IMR-90 (cell line): ENCODE measurements around the gene TNFRSF14.

Experiments used
- CEBPB ChIP-seq: IDR thresholded peaks from 2 replicates; pipeline ENCODE4 v1.6.1; 2012; ENCODE audit warnings: low read depth, low read length, improper control_type of control experiment
- CTCF ChIP-seq: conservative IDR thresholded peaks from 2 replicates; pipeline ENCODE4 v1.5.1; 2012; ENCODE audit warnings: mild to moderate bottlenecking, low read depth, low read length, improper control_type of control experiment
- MXI1 ChIP-seq: IDR thresholded peaks from 2 replicates; pipeline ENCODE4 v1.6.1; 2012; ENCODE audit warnings: low read depth, mild to moderate bottlenecking, low read length, moderate library complexity, borderline replicate concordance
- NFE2L2 ChIP-seq: fragments of 150-350 bp; IDR thresholded peaks from 2 replicates; pipeline ENCODE4 v1.6.1; 2016; ENCODE audit warnings: low read depth, mild to moderate bottlenecking, low read length
- POLR2A ChIP-seq: IDR thresholded peaks from 2 replicates; pipeline ENCODE4 v1.6.1; 2012; ENCODE audit warnings: mild to moderate bottlenecking, low read depth, low read length
- RAD21 ChIP-seq: IDR thresholded peaks from 2 replicates; pipeline ENCODE4 v1.6.1; 2012; ENCODE audit warnings: low read length, improper control_type of control experiment

GRCh38 chr1:2563205-2563604 lies 7.0 kb downstream of the TNFRSF14 start:
- no peak for TF ChIP-seq CTCF
- TF ChIP-seq POLR2A = no peak
- TF ChIP-seq RAD21 = no peak
- no peak for TF ChIP-seq CEBPB
- TF ChIP-seq MXI1 = no peak
- no peak for TF ChIP-seq NFE2L2
